ENCODE data around the gene CDT1. TPM values are rescaled to one million over a fixed set of nuclear protein-coding genes. Genes with fewer than 3 reads are reported as not detected.
A peak's percentile ranks its signal among the peaks of the same experiment; 100 is the strongest.

Gene CDT1
- total and polyA plus RNA-seq, 10 of the 15 experiments (the other 5 are each of a cell fraction or from before 2014, with no cell fraction given), result 0.50 to 87.6 (median 8.8) TPM

- TF ChIP-seq HDAC2 (IDR thresholded peaks at IDR 0.05), result no peak
These were observed 29.7 kb upstream of the CDT1 start (continued) for GRCh38 chr16:88773812-88774291.

DNA sequence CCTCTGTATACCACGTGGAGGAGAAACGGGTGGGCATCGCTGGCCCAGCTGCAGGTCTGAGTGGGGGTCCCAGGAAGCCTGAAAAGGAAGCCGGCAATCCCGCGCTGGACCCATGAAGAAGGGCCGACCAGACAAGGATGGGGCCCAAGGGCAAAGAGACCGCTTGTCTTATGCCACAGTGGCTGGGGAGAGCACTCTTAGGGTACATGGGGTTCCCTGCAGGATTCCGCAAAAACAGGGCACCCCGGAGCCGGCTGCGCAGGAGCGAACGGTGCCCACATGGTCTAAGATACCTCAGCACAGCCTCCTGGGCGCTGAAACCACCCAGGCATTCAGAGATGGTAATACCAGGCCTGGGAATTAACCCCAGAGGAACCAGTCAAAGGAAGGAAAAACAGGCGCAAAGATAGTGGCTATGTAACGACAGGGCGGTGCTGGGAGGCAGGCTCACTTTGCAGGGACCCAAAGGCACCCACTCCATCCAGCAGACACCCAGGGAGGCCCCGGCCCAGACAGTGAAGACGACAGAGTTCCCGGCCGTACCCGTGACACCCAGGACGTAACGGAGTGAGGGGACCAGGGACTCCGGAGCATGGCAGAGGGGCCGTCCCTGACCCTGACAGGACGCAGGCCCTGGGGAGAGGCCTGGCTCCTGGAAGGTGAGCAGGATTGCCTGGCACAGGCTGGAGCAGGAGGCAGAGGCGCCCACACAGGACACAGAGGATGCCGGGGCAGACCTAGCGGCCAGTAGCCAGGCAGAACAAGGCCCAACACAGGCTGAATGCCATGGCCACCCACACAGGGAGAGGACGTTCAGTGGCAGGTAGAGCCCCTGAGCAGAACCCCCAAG lies 28.8 kb upstream of the CDT1 start:
- H3K79me2 ChIP-seq (ENCODE audit: control insufficient read depth, insufficient read depth, low read length), result peaks cover 61% of the 10 kb centered on the region
- WGBS (ENCODE audit: insufficient coverage, insufficient replicate concordance, low lambda C conversion rate, missing lambda C conversion rate), result 96% methylated on average over 31 of the region's 32 CpGs
- RAD21 ChIA-PET (ENCODE audit: unreplicated experiment), result no interaction called here
- no peaks in the 10 kb centered on the region for H4K20me1 ChIP-seq (ENCODE audit: control insufficient read depth, insufficient read depth)
- in situ Hi-C loops (cut with MboI) (no loop called here), intact Hi-C loops (cut with micrococcal nuclease; ENCODE audit: unreplicated experiment) (no loop called here)
- CTCF ChIA-PET, result interaction anchor here (1.8 kb wide), 1 partner anchor 37 kb away, joined by 4 read pairs; no protein-coding TSS in a partner anchor
- H3K4me1 ChIP-seq (ENCODE audit: control insufficient read depth, insufficient read depth, low read length), result peaks cover 20% of the 10 kb centered on the region
- no peak overlapping the region for H3K27ac ChIP-seq (ENCODE audit: control insufficient read depth, insufficient read depth)
- H3K4me2 ChIP-seq (ENCODE audit: control insufficient read depth, insufficient read depth), result no peak overlapping the region
- no peak overlapping the region for H3K9ac ChIP-seq (ENCODE audit: control insufficient read depth, insufficient read depth, low read length)
- SMC1A ChIA-PET (ENCODE audit: uncharacterized antibody, unreplicated experiment), result no interaction called here
- ATAC-seq, result no peak
- peaks cover 0 to 6% of the 10 kb centered on the region in 2 experiments; a peak in 2 of 4 replicates for H3K36me3 ChIP-seq (ENCODE audit: control insufficient read depth in 2 of 2, insufficient read depth in 2 of 2, low read length in 1 of 2)
- no peaks in the 10 kb centered on the region for H3K27me3 ChIP-seq (replicated peaks in 1 of 2; ENCODE audit: control insufficient read depth in 2 of 2, insufficient read depth in 2 of 2, low read length in 1 of 2)
- BruUV-seq (replicated peaks), result no TSS peak
- POLR2A ChIA-PET, result no interaction called here
- no peaks in the 10 kb centered on the region for H3K9me3 ChIP-seq (replicated peaks; ENCODE audit: control insufficient read depth, insufficient read depth, low read length)
- TF ChIP-seq ELK1 (IDR thresholded peaks at IDR 0.05; ENCODE audit: low read depth, low read length) (no peak), ZNF622 (IDR thresholded peaks at IDR 0.05) (no peak), ZBTB11 (CRISPR knock-in tag; IDR thresholded peaks at IDR 0.05) (no peak), POLR2A (IDR thresholded peaks at IDR 0.05; ENCODE audit: low read depth, low read length) (peak; percentile 37; the same call in 1 of the 2 replicates), SUZ12 (IDR thresholded peaks at IDR 0.05; ENCODE audit: unreplicated experiment) (no peak)
- H2AFZ ChIP-seq (ENCODE audit: control insufficient read depth, low read depth, low read length), result no peak overlapping the region
- no peak for DNase-seq (ENCODE audit: low read depth, low spot score)
- H3K4me3 ChIP-seq, result no peak overlapping the region
- FAIRE-seq, result no peak
